AG09319 (cell line): Measurements from ENCODE around the gene CFAP46.
"Not testable (repeated sequence)": the region's sequence is repeated elsewhere in the genome, so short reads cannot be mapped to it uniquely, and the experiment has no call there.

Experiments
- DNase-seq: peaks from one replicate; pipeline ENCODE4 v3.0.0-alpha.2; 2010; ENCODE audit warnings: low read depth; ENCODE audit errors: extremely low read depth
- TF ChIP-seq, protein P1 (sequence below): IDR thresholded peaks from 2 replicates; pipeline ENCODE4 v1.5.1; 2011; ENCODE audit warnings: low read depth, mild to moderate bottlenecking, inconsistent platforms, low read length, moderate library complexity

CFAP46 gene

DNA sequence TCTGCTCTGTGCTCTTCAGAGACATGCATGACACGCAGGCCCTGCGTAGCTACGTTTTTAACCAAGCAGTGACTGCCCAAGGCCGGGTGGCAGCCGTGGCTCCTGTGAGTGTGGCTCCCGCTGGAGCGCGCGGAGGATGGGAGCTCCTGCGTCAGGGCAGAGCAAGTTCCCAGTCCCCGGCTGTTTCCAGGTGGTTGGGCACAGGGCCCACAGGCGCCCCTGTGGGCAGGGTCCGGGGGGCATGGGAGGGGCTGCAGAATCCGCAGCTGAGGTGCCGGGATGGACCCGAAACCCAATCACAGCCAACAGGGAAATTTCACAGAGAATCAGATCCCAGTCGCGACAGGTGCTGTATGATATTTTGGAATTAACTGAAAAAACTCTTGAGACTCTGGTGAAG lies 166.2 kb downstream of the CFAP46 start:
- DNase-seq = no peak
- TF ChIP-seq, protein P1, sequence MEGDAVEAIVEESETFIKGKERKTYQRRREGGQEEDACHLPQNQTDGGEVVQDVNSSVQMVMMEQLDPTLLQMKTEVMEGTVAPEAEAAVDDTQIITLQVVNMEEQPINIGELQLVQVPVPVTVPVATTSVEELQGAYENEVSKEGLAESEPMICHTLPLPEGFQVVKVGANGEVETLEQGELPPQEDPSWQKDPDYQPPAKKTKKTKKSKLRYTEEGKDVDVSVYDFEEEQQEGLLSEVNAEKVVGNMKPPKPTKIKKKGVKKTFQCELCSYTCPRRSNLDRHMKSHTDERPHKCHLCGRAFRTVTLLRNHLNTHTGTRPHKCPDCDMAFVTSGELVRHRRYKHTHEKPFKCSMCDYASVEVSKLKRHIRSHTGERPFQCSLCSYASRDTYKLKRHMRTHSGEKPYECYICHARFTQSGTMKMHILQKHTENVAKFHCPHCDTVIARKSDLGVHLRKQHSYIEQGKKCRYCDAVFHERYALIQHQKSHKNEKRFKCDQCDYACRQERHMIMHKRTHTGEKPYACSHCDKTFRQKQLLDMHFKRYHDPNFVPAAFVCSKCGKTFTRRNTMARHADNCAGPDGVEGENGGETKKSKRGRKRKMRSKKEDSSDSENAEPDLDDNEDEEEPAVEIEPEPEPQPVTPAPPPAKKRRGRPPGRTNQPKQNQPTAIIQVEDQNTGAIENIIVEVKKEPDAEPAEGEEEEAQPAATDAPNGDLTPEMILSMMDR = no peak

DNA sequence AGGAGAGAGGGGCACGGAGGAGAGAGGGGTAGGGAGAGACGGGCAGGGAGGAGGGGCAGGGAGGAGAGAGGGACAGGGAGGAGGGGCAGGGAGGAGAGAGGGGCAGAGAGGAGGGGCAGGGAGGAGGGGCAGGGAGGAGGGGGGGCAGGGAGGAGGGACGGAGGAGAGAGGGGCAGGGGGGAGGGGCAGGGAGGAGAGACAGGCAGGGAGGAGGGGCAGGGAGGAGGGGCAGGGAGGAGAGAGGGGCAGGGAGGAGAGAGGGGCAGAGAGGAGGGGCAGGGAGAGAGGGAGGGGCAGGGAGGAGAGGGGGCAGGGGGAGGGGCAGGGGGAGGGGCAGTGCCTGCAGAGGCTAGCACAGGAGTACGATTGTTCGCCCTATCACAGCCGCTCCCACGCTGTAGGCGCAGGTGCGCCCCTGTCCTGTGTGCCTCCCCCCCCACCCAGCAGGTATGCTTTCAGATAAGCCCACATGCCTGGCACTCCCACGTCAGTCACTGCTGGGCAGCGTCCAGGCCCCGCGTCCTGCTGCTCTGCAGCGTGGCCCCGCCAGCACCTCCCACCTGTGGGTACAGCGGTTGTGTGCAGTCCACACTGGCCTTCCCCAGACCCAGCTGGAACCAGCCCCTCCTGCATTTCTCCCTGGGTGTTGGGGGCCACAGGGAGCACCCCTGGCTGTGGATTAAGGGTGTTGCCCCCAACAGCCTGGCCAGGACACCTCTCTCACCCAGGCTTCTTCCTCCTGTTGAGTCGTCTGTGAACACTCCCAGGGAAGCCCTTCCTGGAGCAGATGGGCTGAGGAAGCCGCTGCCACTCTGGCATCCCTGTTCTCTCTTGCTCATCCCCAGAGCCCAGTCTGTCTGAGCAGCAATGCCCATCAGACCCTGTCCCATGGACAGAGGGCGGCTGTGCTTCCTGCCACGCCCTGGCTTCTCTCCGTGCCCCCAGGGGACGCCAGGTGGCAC lies 167.2 kb downstream of the CFAP46 start:
- TF ChIP-seq, protein P1 = no peak
- no peak for DNase-seq

DNA sequence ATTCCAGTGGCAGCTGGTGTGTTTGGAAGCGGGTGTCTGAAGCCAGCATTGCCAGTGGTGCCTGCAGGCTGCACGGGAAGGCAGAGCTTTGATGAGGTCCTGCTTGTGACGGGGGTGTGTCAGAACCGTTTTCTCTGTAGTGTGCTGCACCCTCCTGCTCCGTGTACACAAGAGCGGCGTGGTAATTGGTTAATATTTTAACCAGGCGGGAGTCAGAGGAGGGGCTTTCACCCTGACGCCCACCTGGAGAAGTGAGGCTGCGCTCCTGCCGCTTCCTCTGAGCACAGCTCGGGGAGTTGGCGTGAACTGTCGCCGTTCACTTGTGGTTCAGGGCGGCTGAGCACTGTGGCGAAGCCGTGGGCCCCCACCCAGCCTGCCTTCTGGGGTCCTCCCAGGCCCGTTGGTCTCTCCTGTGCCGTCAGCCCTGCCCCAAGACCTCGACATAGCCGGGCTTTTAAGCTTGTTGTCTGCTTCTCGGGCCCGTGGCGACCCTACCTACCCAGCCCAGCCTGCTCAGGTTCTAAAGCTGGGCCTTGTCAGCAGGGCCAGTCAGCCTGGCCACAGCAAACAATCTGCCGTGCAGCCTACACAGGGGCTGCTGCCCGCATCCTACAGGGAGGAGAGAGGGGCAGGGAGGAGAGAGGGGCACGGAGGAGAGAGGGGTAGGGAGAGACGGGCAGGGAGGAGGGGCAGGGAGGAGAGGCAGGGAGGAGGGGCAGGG lies 168.0 kb downstream of the CFAP46 start:
- TF ChIP-seq, protein P1 = no peak
- no peak for DNase-seq

DNA sequence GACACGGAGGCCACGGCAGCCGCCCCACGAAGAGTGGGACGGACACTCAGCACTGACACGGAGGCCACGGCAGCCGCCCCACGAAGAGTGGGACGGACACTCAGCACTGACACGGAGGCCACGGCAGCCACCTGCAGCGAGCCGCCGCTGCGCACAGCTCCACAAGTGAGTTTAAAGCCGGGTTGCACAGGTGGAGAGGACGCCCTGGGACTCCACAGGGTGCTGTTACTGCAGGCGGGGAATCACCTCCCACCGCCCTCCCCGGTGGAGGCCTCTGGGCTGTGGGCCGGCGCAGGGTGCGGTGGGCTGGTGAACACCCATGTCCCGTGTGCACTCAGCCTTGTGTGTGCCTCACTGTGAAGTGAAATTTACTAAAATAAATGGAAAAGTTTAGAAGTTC lies 169.6 kb downstream of the CFAP46 start:
- not testable (repeated sequence) for DNase-seq

DNA sequence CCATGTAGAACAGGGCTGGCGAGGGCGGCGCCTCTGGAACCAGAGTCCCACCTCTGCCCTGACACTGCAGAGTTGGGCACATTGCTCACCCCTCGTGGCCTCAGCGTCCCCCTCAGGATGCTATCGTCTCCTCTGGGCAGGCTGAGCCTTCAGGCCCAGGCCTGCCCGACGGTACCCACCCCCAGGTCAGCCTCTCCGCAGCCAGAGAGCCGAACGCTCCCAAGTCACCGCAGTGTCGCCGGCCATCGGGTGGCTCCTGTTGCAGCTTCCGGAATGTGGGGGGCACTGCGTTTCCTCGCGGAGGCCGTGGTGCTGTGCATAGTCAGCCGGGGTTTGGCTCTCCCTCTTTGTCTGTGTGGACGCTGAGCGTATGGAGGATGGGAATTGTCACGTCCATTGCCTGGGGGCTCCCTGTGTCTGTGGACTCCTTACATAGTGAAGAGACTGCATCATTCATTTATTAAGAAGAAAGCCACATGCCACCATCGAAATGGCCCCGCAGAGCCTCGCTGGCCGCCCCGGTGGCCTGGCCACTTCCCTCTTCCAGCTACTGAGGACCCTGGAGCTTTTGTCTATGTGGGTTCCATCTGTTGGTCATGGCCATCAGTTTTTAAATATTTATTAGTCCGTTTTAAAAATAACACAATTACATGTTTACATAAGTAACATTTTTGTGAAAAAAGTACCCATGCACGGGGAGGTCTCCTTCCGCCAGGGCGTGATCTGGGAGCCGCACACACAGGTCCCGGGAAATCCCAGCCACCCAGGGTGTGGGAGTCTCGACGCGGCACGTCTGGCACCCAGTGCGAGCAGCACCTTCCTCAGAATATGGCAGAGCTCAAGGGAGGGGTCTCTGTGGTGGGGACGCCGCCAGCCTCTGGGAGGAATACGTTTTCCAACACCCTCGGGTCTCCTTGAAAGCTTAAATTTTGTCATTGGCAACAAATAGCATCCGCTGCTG lies 172.0 kb downstream of the CFAP46 start:
- TF ChIP-seq, protein P1 = no peak
- no peak for DNase-seq

DNA sequence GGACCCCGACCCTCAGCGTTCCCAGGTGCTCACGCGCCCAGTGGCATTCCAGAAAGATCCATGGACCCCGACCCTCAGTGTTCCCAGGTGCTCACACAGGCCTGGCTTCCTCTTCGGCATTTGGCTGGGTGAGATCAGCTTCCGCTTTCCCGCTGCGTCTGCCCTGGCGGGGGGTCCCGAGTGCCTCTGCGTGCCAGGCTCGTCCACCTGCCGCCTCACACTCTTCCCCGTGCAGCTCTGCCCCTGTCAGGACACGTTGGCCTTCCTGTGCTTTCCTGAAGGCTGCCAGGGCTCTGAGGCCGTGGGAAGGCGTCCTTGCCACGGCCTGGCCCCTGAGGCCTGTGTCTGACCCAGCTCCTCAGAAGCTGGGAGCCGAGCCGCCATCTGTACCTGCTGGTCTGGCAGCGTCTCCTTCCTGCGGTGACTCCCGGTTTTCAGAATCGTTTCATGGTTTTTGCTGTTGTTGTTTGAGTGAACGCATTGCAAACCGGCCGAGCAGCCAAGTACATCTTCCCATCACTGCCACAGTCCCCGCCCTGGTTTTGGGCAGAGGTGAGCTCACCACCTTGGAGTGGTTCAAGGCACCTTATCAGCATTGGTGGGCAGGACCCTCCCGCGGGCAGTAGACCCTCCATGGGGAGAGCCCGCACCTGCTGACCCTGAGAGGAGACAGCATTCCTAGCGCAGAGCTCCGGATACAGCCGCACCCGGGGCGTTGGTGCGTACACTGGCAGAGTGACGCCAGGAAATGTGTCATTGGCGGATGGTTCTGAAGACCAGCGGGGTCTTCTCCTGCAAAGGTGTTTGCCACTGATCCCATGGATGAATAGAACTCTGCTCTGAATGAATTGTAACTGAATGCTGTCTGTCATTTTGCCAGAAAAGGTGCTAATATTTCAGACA lies 173.8 kb downstream of the CFAP46 start:
- no peak for DNase-seq
- TF ChIP-seq, protein P1 = no peak
